Testis (tissue), 2 donors: ENCODE data around the gene TUBA4B.

Experiments used
- CTCF ChIP-seq, 3 experiments: fragments of 450-650 bp in 2 of 3; fragments of 200-600 bp in 1 of 3; sonication (generic) in 1 of 3; IDR thresholded peaks; one replicate each; pipeline ENCODE4 v1.5.1; 2016 to 2019; ENCODE audit warnings: antibody characterized with exemption in 3 of 3, mild to moderate bottlenecking in 2 of 3, moderate library complexity in 1 of 3
- POLR2A ChIP-seq: fragments of 450-650 bp; IDR thresholded peaks from one replicate; pipeline ENCODE4 v1.6.1; 2017; ENCODE audit warnings: antibody characterized with exemption, mild to moderate bottlenecking, moderate library complexity

DNA sequence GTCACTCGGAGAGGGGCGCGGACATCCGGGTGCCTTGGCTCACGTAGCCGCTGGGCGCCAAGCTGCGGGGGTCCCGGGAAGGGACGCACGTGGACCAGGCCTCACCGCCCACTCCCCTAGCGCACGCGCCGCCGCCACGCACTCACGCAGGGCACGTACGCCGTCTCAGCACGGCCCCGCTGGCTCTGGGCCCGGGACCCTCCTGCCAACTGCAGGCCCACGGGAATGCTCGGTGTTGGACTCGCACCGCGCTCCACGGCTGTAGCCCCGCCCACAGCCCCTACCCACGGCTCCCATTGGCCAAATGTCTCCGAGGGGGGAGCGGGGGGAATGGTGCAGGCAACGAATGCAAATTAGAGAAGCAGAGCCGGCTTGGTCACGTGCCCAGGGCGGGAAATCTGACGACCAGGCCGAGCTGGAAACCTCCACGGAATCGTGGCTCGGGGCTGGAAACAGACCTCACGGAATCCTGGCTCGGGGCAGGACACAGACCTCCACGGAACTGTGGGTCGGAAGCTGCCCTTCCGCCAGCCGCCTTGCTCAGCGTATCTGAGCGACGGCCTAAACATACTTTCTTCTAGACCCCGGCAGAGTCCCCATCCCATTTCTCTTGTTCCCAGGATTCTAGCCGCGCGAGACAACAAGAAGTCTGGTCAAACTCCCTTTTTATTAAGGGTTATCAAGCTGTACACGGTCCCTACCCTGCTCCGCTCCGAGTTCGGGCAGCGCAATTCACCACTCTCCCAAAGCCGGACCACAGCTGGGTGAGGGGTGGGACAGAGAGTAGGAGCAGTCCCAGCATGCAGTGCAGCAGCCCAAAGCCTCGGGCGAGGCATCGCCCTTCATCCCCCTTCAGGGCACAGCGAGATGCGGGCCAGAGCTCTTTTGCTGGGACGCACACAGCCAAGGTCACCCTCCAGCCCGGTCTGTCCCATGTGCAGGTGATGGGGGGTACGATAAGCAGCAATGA lies 34.0 kb upstream of the TUBA4B start, which contains the start of gene ABCB6:
- TF ChIP-seq CTCF (IDR thresholded peaks at IDR 0.05): peak in 1 of 3 experiments; percentile 7
- peak; percentile 23 for TF ChIP-seq POLR2A
